ENCODE measurements around the gene NOM1. TPM values are rescaled to one million over a fixed set of nuclear protein-coding genes. Genes with fewer than 3 reads are reported as not detected.

The NOM1 gene
- total RNA-seq, 4 donors from 2014 or later: 15.1 to 20.7 (median 17.1) TPM

DNA sequence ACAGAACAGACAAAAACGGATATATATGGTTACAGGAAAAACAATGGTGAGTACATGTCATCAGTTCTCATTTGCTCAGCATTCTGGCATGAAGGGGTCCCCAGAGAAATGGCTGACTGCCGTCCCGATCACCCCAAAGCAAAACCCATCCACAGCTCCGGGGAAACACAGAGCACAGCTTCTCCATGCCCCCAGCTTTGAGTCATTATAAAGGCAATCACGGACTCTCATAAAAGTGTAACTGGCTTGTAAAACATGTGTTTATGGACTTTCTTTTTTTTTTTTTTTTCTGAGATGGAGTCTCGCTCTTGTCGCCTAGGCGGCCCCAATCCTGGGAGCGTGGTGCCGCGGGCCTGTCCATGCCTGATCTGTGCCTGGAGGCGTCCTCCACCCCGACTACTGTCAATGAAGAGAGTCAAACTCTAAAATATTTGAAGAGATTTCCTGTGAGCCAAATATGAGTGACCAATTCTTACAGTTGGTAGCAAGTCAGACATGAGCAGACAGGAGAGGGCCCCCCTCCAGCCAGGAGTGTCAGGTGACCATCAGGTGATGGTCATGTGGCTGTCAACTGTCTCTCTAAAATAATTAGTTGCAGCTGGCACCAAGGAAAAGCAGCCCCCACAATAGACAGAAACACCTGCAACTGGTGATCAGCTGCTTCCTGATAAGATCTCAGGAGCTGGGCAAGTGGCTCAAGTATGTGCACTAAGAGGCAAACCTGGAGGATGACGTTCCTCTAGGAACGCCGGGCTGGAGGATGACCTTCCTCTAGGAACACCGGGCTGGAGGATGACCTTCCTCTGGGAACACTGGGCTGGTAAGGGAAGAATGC is 21.7 kb upstream of the NOM1 start:
- 71 to 72% methylated on average over 8 to 17 of the region's 17 CpGs for WGBS, 2 donors (ENCODE audit: low coverage in 1 of 2)
- Histone ChIP-seq H3K9me3 (no peaks in the 10 kb centered on the region), H3K36me3 (no peaks in the 10 kb centered on the region), H3K27ac (no peak overlapping the region), H3K4me3 (no peak overlapping the region), H3K27me3 (peaks cover 18% of the 10 kb centered on the region), H3K4me1 (no peaks in the 10 kb centered on the region)
- peak; percentile 28 for ATAC-seq
- TF ChIP-seq CTCF (IDR thresholded peaks at IDR 0.05): no peak
- no peak for TF ChIP-seq POLR2AphosphoS5 (IDR thresholded peaks at IDR 0.05)
- TF ChIP-seq POLR2A (IDR thresholded peaks at IDR 0.05): no peak
- no peak for TF ChIP-seq EP300 (IDR thresholded peaks at IDR 0.05)

- H3K36me3 ChIP-seq: no peaks in the 10 kb centered on the region
- H3K9me3 ChIP-seq: no peaks in the 10 kb centered on the region
- WGBS, 2 donors (ENCODE audit: low coverage in 1 of 2): 32 to 74% methylated on average over 4 to 5 of the region's 5 CpGs
- ATAC-seq: no peak
- no peak overlapping the region for H3K27ac ChIP-seq
- H3K4me3 ChIP-seq: no peak overlapping the region
- no peaks in the 10 kb centered on the region for H3K4me1 ChIP-seq
- H3K27me3 ChIP-seq: peaks cover 18% of the 10 kb centered on the region
- TF ChIP-seq EP300 (IDR thresholded peaks at IDR 0.05) (no peak), POLR2A (IDR thresholded peaks at IDR 0.05) (no peak), POLR2AphosphoS5 (IDR thresholded peaks at IDR 0.05) (no peak), CTCF (IDR thresholded peaks at IDR 0.05) (no peak)
Observed at GRCh38 chr7:156928406-156928747, 21.1 kb upstream of the NOM1 start.

- no peak for TF ChIP-seq POLR2A (IDR thresholded peaks at IDR 0.05)
- no peak for TF ChIP-seq CTCF (IDR thresholded peaks at IDR 0.05)
- TF ChIP-seq POLR2AphosphoS5 (IDR thresholded peaks at IDR 0.05): no peak
- TF ChIP-seq EP300 (IDR thresholded peaks at IDR 0.05): no peak
- Histone ChIP-seq H3K27ac (no peak overlapping the region), H3K4me1 (no peaks in the 10 kb centered on the region), H3K4me3 (no peak overlapping the region), H3K36me3 (no peaks in the 10 kb centered on the region), H3K9me3 (no peaks in the 10 kb centered on the region), H3K27me3 (peaks cover 32% of the 10 kb centered on the region)
- 51 to 69% methylated on average over 12 to 15 of the region's 16 CpGs for WGBS, 2 donors (ENCODE audit: low coverage in 1 of 2)
- ATAC-seq: no peak
Observed at GRCh38 chr7:156929789-156930539, 19.5 kb upstream of the NOM1 start.

- H3K27me3 ChIP-seq: peaks cover 40% of the 10 kb centered on the region
- WGBS, 2 donors (ENCODE audit: low coverage in 1 of 2): 8 to 14% methylated on average over 7 of the region's 7 CpGs
- ATAC-seq: no peak
- no peaks in the 10 kb centered on the region for H3K9me3 ChIP-seq
- no peak overlapping the region for H3K4me3 ChIP-seq
- no peaks in the 10 kb centered on the region for H3K36me3 ChIP-seq
- H3K4me1 ChIP-seq: no peaks in the 10 kb centered on the region
- H3K27ac ChIP-seq: no peak overlapping the region
- TF ChIP-seq POLR2AphosphoS5 (IDR thresholded peaks at IDR 0.05) (no peak), POLR2A (IDR thresholded peaks at IDR 0.05) (no peak), CTCF (IDR thresholded peaks at IDR 0.05) (no peak), EP300 (IDR thresholded peaks at IDR 0.05) (no peak)
Observed at GRCh38 chr7:156932006-156932405, 17.5 kb upstream of the NOM1 start.
